Smooth muscle cell (in vitro differentiated cells): Measurements from ENCODE around the gene PLCB1. TPM values are rescaled to one million over a fixed set of nuclear protein-coding genes. Genes with fewer than 3 reads are reported as not detected.

Experiments
- DNase-seq: peaks from one replicate; lab custom pipeline; 2025; ENCODE audit not compliant: unreplicated experiment; lab: John Stamatoyannopoulos, UW
- H2AFZ ChIP-seq: fragments of 200-600 bp; sonication (generic); 2 replicates; pipeline ENCODE4 v1.6.0; 2016; ENCODE audit warnings: antibody characterized with exemption, low read depth, mild to moderate bottlenecking
- H3F3A ChIP-seq: fragments of 200-600 bp; sonication (generic); 2 replicates; pipeline ENCODE4 v1.6.0; 2017; ENCODE audit warnings: antibody characterized with exemption, low read depth
- H3K27ac ChIP-seq: fragments of 200-600 bp; sonication (generic); 2 replicates; pipeline ENCODE4 v1.5.1; 2016; ENCODE audit warnings: low read depth, mild to moderate bottlenecking
- H3K27me3 ChIP-seq: fragments of 200-600 bp; sonication (generic); 2 replicates; pipeline ENCODE4 v1.6.1; 2016; ENCODE audit warnings: low read depth, mild to moderate bottlenecking
- H3K36me3 ChIP-seq: fragments of 200-600 bp; sonication (generic); 2 replicates; pipeline ENCODE4 v1.5.1; 2016; ENCODE audit warnings: low read depth
- H3K4me1 ChIP-seq: fragments of 200-600 bp; sonication (generic); 2 replicates; pipeline ENCODE4 v1.5.1; 2016; ENCODE audit warnings: low read depth
- H3K4me2 ChIP-seq: fragments of 200-600 bp; sonication (generic); 2 replicates; pipeline ENCODE4 v1.6.0; 2016; ENCODE audit warnings: mild to moderate bottlenecking
- H3K4me3 ChIP-seq: fragments of 200-600 bp; sonication (generic); 2 replicates; pipeline ENCODE4 v1.5.1; 2016; ENCODE audit warnings: mild to moderate bottlenecking
- H3K79me2 ChIP-seq: fragments of 200-600 bp; sonication (generic); 2 replicates; pipeline ENCODE4 v1.6.0; 2016; ENCODE audit warnings: low read depth, mild to moderate bottlenecking
- H3K9ac ChIP-seq: fragments of 200-600 bp; sonication (generic); 2 replicates; pipeline ENCODE4 v1.6.0; 2016; ENCODE audit warnings: low read depth
- H3K9me3 ChIP-seq: fragments of 200-600 bp; sonication (generic); replicated peaks from 2 replicates; pipeline ENCODE4 v1.5.1; 2016; ENCODE audit warnings: low read depth
- H4K20me1 ChIP-seq: fragments of 200-600 bp; sonication (generic); 2 replicates; pipeline ENCODE4 v1.6.0; 2016; ENCODE audit warnings: low read depth
- WGBS: methylation state at CpG from one replicate; pipeline ENCODE4 v1.1.7; 2016; ENCODE audit warnings: low lambda C conversion rate; 5-methylcytosine and 5-hydroxymethylcytosine counted together
- polyA plus RNA-seq: library from polyadenylated mRNA; unstranded; fragments of >200 nt; fragmentation: Nextera tagmentation; extraction: Ambion mirVana; gene quantifications from 2 replicates; pipeline ENCODE4 v1.2.1, GENCODE V29; 2016
- total RNA-seq: library from RNA; depleted of rRNA; stranded (reverse); fragments of >200 nt; gene quantifications from 2 replicates; pipeline ENCODE4 v1.2.3, GENCODE V29; 2014
- TF ChIP-seq, protein P1 (sequence below): fragments of 200-600 bp; sonication (generic); IDR thresholded peaks from 2 replicates; pipeline ENCODE4 v1.5.1; 2017; ENCODE audit warnings: borderline replicate concordance, mild to moderate bottlenecking, antibody characterized with exemption; ENCODE audit not compliant: insufficient read depth, poor library complexity, severe bottlenecking

Gene PLCB1
- total and polyA plus RNA-seq, 2 experiments from 2014 or later, result 4.7 to 25.3 TPM

DNA sequence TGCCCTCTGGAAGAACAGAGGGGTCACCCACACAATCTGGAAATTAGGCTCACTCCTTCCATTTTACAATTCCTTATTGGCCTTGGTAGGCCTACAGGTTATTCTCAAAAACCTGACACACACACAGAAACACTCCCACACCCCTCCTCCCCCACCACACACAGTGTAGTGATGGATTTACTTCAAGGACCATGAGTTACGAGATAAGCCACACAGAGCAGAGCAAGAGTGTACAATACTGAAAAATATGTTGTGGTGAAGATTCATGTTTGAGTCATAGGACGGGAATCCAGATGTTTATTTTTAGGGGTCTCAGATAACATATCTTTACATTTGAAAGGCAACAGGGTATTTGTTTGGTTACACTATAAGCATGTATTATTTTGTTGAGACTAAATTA, 291.9 kb downstream of the PLCB1 start:
- WGBS, result 14% methylated on average over 2 of the region's 2 CpGs
- Histone ChIP-seq H3K9me3 (no peaks in the 10 kb centered on the region), H3K79me2 (no peaks in the 10 kb centered on the region), H3K4me1 (peaks cover 7% of the 10 kb centered on the region), H3K9ac (no peak overlapping the region), H2AFZ (no peak overlapping the region), H3K4me3 (no peak overlapping the region), H3K36me3 (no peaks in the 10 kb centered on the region), H3K27ac (no peak overlapping the region), H3K4me2 (peak overlapping the region; percentile 54), H4K20me1 (no peaks in the 10 kb centered on the region), H3F3A (no peaks in the 10 kb centered on the region), H3K27me3 (no peaks in the 10 kb centered on the region)
- TF ChIP-seq, protein P1, sequence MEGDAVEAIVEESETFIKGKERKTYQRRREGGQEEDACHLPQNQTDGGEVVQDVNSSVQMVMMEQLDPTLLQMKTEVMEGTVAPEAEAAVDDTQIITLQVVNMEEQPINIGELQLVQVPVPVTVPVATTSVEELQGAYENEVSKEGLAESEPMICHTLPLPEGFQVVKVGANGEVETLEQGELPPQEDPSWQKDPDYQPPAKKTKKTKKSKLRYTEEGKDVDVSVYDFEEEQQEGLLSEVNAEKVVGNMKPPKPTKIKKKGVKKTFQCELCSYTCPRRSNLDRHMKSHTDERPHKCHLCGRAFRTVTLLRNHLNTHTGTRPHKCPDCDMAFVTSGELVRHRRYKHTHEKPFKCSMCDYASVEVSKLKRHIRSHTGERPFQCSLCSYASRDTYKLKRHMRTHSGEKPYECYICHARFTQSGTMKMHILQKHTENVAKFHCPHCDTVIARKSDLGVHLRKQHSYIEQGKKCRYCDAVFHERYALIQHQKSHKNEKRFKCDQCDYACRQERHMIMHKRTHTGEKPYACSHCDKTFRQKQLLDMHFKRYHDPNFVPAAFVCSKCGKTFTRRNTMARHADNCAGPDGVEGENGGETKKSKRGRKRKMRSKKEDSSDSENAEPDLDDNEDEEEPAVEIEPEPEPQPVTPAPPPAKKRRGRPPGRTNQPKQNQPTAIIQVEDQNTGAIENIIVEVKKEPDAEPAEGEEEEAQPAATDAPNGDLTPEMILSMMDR, result no peak
- DNase-seq, result no peak

DNA sequence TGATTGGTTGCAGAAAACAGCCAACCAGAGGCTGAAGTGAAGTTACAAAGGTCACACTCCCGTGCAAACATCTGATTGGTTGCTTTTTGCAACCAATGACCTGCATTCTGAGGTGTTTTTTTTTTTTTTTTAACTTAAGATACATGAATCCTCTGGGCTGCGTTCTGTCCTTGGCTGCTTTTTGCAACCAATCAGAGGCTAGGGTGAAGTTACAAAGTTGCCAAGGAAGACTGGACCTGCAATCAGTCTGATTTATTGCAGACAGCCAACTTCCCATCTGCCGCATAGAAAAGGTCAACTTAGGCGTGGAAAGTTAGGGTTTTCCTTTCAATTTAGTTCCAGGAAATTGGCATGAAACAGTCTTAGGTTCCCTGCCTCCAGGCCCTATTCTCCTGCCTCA, 292.9 kb downstream of the PLCB1 start:
- Histone ChIP-seq H3K27me3 (no peaks in the 10 kb centered on the region), H3K9me3 (no peaks in the 10 kb centered on the region), H3K36me3 (no peaks in the 10 kb centered on the region), H3K27ac (no peak overlapping the region), H3K9ac (no peak overlapping the region), H2AFZ (no peak overlapping the region), H3K4me3 (no peak overlapping the region), H3K79me2 (no peaks in the 10 kb centered on the region), H3K4me1 (peaks cover 7% of the 10 kb centered on the region), H4K20me1 (no peaks in the 10 kb centered on the region), H3K4me2 (no peak overlapping the region), H3F3A (no peaks in the 10 kb centered on the region)
- TF ChIP-seq, protein P1, result no peak
- no peak for DNase-seq
- 90% methylated on average over 4 of the region's 4 CpGs for WGBS

DNA sequence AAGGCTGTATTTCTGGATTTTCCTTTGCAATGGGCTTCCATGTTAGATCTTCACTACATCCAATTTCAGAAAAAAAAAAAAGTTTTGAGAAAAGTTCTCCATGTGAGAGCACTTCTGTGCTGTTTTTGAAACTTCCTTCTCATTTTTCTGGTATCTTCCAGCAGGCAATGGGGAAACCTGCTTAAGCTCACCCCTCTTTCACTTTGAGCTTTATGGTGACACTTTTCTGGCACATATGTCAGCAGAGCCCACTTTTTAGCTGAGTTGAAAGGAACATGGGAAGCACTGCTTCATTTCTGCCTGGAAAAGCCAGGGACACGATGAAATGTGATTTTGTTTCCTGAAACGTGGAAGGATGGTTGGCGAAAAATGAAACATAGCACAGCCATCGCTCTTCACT, 293.7 kb downstream of the PLCB1 start:
- Histone ChIP-seq H3K4me3 (no peak overlapping the region), H3K27ac (no peak overlapping the region), H3F3A (no peaks in the 10 kb centered on the region), H3K9ac (no peak overlapping the region), H3K79me2 (no peaks in the 10 kb centered on the region), H2AFZ (no peak overlapping the region), H3K4me2 (no peak overlapping the region), H3K27me3 (no peaks in the 10 kb centered on the region), H3K4me1 (peaks cover 7% of the 10 kb centered on the region), H3K36me3 (no peaks in the 10 kb centered on the region), H4K20me1 (no peaks in the 10 kb centered on the region), H3K9me3 (no peaks in the 10 kb centered on the region)
- TF ChIP-seq, protein P1, result no peak
- no peak for DNase-seq
- 92% methylated on average over 4 of the region's 4 CpGs for WGBS

DNA sequence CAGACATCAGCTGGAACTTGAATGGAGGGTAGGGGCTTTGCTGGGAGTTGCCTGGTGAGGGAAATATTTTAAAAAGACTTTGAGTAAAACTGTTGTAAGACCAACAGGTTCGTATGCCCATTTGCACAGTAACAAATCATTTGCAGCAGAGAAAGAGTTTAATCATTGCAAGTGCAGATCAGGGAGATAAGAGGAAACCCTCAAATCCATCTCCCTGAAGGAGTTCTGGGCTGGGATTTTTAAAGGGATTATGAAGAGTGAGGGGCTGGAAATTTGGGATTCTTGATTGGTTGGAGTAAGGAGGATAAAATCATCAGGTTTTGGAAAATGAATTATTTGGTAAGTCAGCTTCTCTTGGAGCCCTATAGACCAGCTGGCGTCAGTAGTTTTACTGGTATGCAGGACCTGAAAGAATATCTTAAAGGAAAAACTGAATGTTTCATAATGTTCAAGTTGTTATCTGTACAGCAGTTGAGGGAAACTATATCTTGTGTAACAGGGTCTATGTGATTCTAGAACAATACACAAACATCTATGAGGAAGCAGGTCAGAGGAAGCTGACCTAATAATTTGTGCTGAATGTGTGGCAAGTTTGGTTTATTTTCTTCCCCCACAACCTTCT, 295.5 kb downstream of the PLCB1 start:
- Histone ChIP-seq H3K4me3 (no peak overlapping the region), H3F3A (peaks cover 4% of the 10 kb centered on the region), H3K9me3 (no peaks in the 10 kb centered on the region), H3K4me1 (peaks cover 11% of the 10 kb centered on the region), H2AFZ (no peak overlapping the region), H3K27ac (no peak overlapping the region), H3K79me2 (no peaks in the 10 kb centered on the region), H3K4me2 (no peak overlapping the region), H3K27me3 (no peaks in the 10 kb centered on the region), H4K20me1 (no peaks in the 10 kb centered on the region), H3K9ac (no peak overlapping the region), H3K36me3 (no peaks in the 10 kb centered on the region)
- TF ChIP-seq, protein P1, result no peak
- DNase-seq, result no peak
- 71% methylated on average over 2 of the region's 2 CpGs for WGBS
